ENCODE data around the gene NRL.

NRL gene

GRCh38 chr14:24103451-24103850 is 11.3 kb downstream of the NRL start:
- no peak overlapping the region for H3K27ac ChIP-seq
- DNase-seq: no peak

GRCh38 chr14:24102357-24103048 is 12.2 kb downstream of the NRL start:
- H3K27ac ChIP-seq: no peak overlapping the region
- H3K4me3 ChIP-seq (ENCODE audit: low read depth, low read length): no peak overlapping the region
- no peak for TF ChIP-seq CTCF (IDR thresholded peaks at IDR 0.05; ENCODE audit: low read depth, low read length)
- H3K9me3 ChIP-seq (ENCODE audit: severe bottlenecking): peaks cover 2% of the 10 kb centered on the region
- DNase-seq: no peak
- no peaks in the 10 kb centered on the region for H3K27me3 ChIP-seq (ENCODE audit: insufficient read depth, low read depth, severe bottlenecking)
- no peaks in the 10 kb centered on the region for H3K36me3 ChIP-seq

More at GRCh38 chr14:24103451-24103850, 11.3 kb downstream of the NRL start:
- no peak for TF ChIP-seq CTCF (IDR thresholded peaks at IDR 0.05; ENCODE audit: low read depth, low read length)
- H3K36me3 ChIP-seq: no peaks in the 10 kb centered on the region
- H3K27me3 ChIP-seq (ENCODE audit: insufficient read depth, low read depth, severe bottlenecking): no peaks in the 10 kb centered on the region
- H3K4me3 ChIP-seq (ENCODE audit: low read depth, low read length): no peak overlapping the region
- H3K9me3 ChIP-seq (ENCODE audit: severe bottlenecking): peaks cover 2% of the 10 kb centered on the region

- DNase-seq: no peak
- H3K27ac ChIP-seq: no peak overlapping the region
- TF ChIP-seq CTCF (IDR thresholded peaks at IDR 0.05; ENCODE audit: low read depth, low read length): no peak
- no peaks in the 10 kb centered on the region for H3K36me3 ChIP-seq
- H3K27me3 ChIP-seq (ENCODE audit: insufficient read depth, low read depth, severe bottlenecking): no peaks in the 10 kb centered on the region
- no peak overlapping the region for H3K4me3 ChIP-seq (ENCODE audit: low read depth, low read length)
- peaks cover 2% of the 10 kb centered on the region for H3K9me3 ChIP-seq (ENCODE audit: severe bottlenecking)
These were observed 13.7 kb downstream of the NRL start for GRCh38 chr14:24100982-24101494.

GRCh38 chr14:24100197-24100981 is 14.4 kb downstream of the NRL start:
- Histone ChIP-seq H3K27ac (no peak overlapping the region), H3K27me3 (ENCODE audit: insufficient read depth, low read depth, severe bottlenecking) (no peaks in the 10 kb centered on the region), H3K4me3 (ENCODE audit: low read depth, low read length) (no peak overlapping the region), H3K9me3 (ENCODE audit: severe bottlenecking) (peaks cover 2% of the 10 kb centered on the region), H3K36me3 (no peaks in the 10 kb centered on the region)
- no peak for DNase-seq
- TF ChIP-seq CTCF (IDR thresholded peaks at IDR 0.05; ENCODE audit: low read depth, low read length): no peak

GRCh38 chr14:24098927-24099813 is 15.6 kb downstream of the NRL start:
- no peak overlapping the region for H3K4me3 ChIP-seq (ENCODE audit: low read depth, low read length)
- no peak for DNase-seq
- no peak overlapping the region for H3K27ac ChIP-seq
- no peaks in the 10 kb centered on the region for H3K27me3 ChIP-seq (ENCODE audit: insufficient read depth, low read depth, severe bottlenecking)
- H3K9me3 ChIP-seq (ENCODE audit: severe bottlenecking): no peaks in the 10 kb centered on the region
- H3K36me3 ChIP-seq: no peaks in the 10 kb centered on the region
- no peak for TF ChIP-seq CTCF (IDR thresholded peaks at IDR 0.05; ENCODE audit: low read depth, low read length)

All from WERI-Rb-1 (cell line).